Spleen (tissue), 7 donors: Measurements from ENCODE around the gene MYL12A.

Experiments
- CTCF ChIP-seq, 11 experiments: fragments of 200-600 bp in 7 of 11; fragments of 450-650 bp in 4 of 11; sonication (generic) in 4 of 11; IDR thresholded peaks in 8 of 11; conservative IDR thresholded peaks in 3 of 11; 1 replicate in 7 of 11; 2 replicates in 4 of 11; pipeline versions ENCODE4 v1.4.0 to v1.8.0; 2016 to 2021; ENCODE audit warnings: antibody characterized with exemption in 11 of 11, inconsistent platforms in 4 of 11, mild to moderate bottlenecking in 1 of 11
- POLR2A ChIP-seq, 3 donors: fragments of 450-650 bp; IDR thresholded peaks; one replicate each; pipeline ENCODE4 v1.5.1; 2017; ENCODE audit warnings: antibody characterized with exemption in 3 of 3, mild to moderate bottlenecking in 1 of 3
- POLR2AphosphoS5 ChIP-seq, 3 donors: sonication (generic); formaldehyde crosslinking; IDR thresholded peaks; one replicate each; pipeline ENCODE4 v1.5.1; 2017; ENCODE audit warnings: antibody characterized with exemption in 3 of 3
- donor health status: DM: no; HTN: no; CAD: no; lungs with moderate emphysema.
- donor health status: DM: no; HTN: no; CAD: no.
- donor health status: DM: no; HTN: no; CAD: no.

- no peak for TF ChIP-seq CTCF (IDR thresholded peaks at IDR 0.05 in 8 of 11, conservative IDR thresholded peaks at IDR 0.05 in 3 of 11)
- TF ChIP-seq POLR2A (IDR thresholded peaks at IDR 0.05): no peak
- no peak for TF ChIP-seq POLR2AphosphoS5 (IDR thresholded peaks at IDR 0.05)
Observed at GRCh38 chr18:3225588-3225987, 22.0 kb upstream of the MYL12A start.
